Measurements from ENCODE around the gene LRIF1.

Gene LRIF1

DNA sequence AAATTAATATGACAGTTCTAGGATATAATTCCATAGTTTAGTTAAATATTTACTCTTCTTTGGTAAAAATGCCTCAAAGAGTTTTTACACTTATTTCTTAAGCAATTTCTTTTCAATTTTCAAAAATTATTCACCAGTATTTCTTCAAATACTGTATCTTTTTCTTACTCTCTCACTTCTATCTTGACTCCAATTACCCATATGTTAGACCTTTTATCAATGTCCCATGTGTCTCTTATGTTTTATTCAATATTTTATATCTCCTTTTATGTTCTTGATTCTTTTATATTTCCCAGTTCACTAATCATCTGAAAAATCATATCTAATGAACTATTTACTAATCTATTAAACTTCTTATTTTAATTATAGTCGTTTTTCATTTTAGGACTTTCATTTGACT lies 11.5 kb upstream of the LRIF1 start:
- Histone ChIP-seq H3K27me3 (ENCODE audit: insufficient read depth, poor library complexity, severe bottlenecking) (no peaks in the 10 kb centered on the region), H3K4me3 (replicated peaks; ENCODE audit: insufficient read depth, low read length) (no peak overlapping the region), H3K27ac (replicated peaks) (no peak overlapping the region)
- DNase-seq (ENCODE audit: low read depth in 1 of 2, low spot score in 1 of 2) = no peak
- TF ChIP-seq, protein P1, sequence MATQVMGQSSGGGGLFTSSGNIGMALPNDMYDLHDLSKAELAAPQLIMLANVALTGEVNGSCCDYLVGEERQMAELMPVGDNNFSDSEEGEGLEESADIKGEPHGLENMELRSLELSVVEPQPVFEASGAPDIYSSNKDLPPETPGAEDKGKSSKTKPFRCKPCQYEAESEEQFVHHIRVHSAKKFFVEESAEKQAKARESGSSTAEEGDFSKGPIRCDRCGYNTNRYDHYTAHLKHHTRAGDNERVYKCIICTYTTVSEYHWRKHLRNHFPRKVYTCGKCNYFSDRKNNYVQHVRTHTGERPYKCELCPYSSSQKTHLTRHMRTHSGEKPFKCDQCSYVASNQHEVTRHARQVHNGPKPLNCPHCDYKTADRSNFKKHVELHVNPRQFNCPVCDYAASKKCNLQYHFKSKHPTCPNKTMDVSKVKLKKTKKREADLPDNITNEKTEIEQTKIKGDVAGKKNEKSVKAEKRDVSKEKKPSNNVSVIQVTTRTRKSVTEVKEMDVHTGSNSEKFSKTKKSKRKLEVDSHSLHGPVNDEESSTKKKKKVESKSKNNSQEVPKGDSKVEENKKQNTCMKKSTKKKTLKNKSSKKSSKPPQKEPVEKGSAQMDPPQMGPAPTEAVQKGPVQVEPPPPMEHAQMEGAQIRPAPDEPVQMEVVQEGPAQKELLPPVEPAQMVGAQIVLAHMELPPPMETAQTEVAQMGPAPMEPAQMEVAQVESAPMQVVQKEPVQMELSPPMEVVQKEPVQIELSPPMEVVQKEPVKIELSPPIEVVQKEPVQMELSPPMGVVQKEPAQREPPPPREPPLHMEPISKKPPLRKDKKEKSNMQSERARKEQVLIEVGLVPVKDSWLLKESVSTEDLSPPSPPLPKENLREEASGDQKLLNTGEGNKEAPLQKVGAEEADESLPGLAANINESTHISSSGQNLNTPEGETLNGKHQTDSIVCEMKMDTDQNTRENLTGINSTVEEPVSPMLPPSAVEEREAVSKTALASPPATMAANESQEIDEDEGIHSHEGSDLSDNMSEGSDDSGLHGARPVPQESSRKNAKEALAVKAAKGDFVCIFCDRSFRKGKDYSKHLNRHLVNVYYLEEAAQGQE (IDR thresholded peaks at IDR 0.05; ENCODE audit: insufficient replicate concordance, low read depth) = no peak
- TF ChIP-seq POLR2AphosphoS5 (IDR thresholded peaks at IDR 0.05; ENCODE audit: low read depth) = no peak
- TF ChIP-seq, protein P2, sequence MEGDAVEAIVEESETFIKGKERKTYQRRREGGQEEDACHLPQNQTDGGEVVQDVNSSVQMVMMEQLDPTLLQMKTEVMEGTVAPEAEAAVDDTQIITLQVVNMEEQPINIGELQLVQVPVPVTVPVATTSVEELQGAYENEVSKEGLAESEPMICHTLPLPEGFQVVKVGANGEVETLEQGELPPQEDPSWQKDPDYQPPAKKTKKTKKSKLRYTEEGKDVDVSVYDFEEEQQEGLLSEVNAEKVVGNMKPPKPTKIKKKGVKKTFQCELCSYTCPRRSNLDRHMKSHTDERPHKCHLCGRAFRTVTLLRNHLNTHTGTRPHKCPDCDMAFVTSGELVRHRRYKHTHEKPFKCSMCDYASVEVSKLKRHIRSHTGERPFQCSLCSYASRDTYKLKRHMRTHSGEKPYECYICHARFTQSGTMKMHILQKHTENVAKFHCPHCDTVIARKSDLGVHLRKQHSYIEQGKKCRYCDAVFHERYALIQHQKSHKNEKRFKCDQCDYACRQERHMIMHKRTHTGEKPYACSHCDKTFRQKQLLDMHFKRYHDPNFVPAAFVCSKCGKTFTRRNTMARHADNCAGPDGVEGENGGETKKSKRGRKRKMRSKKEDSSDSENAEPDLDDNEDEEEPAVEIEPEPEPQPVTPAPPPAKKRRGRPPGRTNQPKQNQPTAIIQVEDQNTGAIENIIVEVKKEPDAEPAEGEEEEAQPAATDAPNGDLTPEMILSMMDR (IDR thresholded peaks at IDR 0.05; ENCODE audit: insufficient read depth, low read length) = no peak
- no peak for TF ChIP-seq SPI1 (IDR thresholded peaks at IDR 0.05; ENCODE audit: borderline replicate concordance, low read depth)
- TF ChIP-seq GABPA (IDR thresholded peaks at IDR 0.05; ENCODE audit: low read depth) = no peak

DNA sequence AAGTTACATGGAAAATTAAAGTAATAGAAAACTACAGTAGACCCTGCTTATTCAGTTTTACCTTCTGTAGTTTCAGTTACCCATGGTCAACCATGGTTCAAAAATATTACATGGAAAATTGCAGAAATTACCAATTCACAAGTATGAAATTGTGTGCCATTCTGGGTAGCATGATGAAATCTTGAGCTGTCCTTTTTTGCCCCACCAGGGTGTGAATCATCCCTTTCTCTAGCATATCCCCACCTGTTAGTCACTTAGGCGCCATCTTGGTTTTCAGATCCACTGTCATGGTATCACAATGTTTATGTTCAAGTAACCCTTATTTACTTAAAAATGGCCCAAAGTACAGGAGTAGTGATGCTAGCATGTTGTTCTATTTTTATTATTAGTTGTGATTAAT lies 3.5 kb upstream of the LRIF1 start:
- DNase-seq (ENCODE audit: low read depth in 1 of 2, low spot score in 1 of 2) = no peak
- TF ChIP-seq GABPA (IDR thresholded peaks at IDR 0.05; ENCODE audit: low read depth) (no peak), SPI1 (IDR thresholded peaks at IDR 0.05; ENCODE audit: borderline replicate concordance, low read depth) (no peak), POLR2AphosphoS5 (IDR thresholded peaks at IDR 0.05; ENCODE audit: low read depth) (no peak)
- TF ChIP-seq, protein P2 (IDR thresholded peaks at IDR 0.05; ENCODE audit: insufficient read depth, low read length) = no peak
- TF ChIP-seq, protein P1 (IDR thresholded peaks at IDR 0.05; ENCODE audit: insufficient replicate concordance, low read depth) = no peak
- Histone ChIP-seq H3K27ac (replicated peaks) (no peak overlapping the region), H3K27me3 (ENCODE audit: insufficient read depth, poor library complexity, severe bottlenecking) (no peaks in the 10 kb centered on the region), H3K4me3 (replicated peaks; ENCODE audit: insufficient read depth, low read length) (no peak overlapping the region)

DNA sequence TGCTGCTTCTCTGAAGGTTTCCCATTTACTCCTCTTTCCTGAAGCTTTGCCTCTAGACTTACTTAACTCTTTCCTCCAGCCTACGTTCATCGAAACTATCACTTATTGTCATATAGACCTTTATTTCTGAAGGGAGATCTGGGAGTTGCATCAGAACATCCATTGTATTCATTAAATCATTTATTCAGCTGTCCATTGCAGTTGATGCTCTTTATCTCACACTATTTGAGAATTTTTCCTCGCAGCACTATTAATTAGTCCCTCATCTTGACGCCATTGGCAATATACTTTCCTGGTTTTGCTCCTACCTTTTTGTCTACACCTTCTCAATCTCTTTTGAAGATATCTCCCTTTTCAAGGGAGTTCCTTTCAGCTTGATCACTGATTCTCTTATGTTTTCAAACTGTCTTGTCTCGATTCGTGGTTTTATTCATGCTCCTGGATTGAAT lies 757 bp upstream of the LRIF1 start:
- Histone ChIP-seq H3K27ac (replicated peaks) (peak overlapping the region; percentile 89), H3K4me3 (replicated peaks; ENCODE audit: insufficient read depth, low read length) (peak overlapping the region; percentile 68), H3K27me3 (ENCODE audit: insufficient read depth, poor library complexity, severe bottlenecking) (no peaks in the 10 kb centered on the region)
- DNase-seq (ENCODE audit: low read depth in 1 of 2, low spot score in 1 of 2) = no peak
- TF ChIP-seq GABPA (IDR thresholded peaks at IDR 0.05; ENCODE audit: low read depth) = no peak
- no peak for TF ChIP-seq POLR2AphosphoS5 (IDR thresholded peaks at IDR 0.05; ENCODE audit: low read depth)
- TF ChIP-seq, protein P1 (IDR thresholded peaks at IDR 0.05; ENCODE audit: insufficient replicate concordance, low read depth) = no peak
- TF ChIP-seq, protein P2 (IDR thresholded peaks at IDR 0.05; ENCODE audit: insufficient read depth, low read length) = no peak
- TF ChIP-seq SPI1 (IDR thresholded peaks at IDR 0.05; ENCODE audit: borderline replicate concordance, low read depth) = no peak
